SKM-1 (cell line): Measurements from ENCODE around the gene LGALSL.
"Not testable (repeated sequence)": the region's sequence is repeated elsewhere in the genome, so short reads cannot be mapped to it uniquely, and the experiment has no call there.

Experiments used
- DNase-seq: peaks from one replicate; lab custom pipeline; 2025; ENCODE audit not compliant: unreplicated experiment; lab: John Stamatoyannopoulos, UW

The LGALSL gene

DNA sequence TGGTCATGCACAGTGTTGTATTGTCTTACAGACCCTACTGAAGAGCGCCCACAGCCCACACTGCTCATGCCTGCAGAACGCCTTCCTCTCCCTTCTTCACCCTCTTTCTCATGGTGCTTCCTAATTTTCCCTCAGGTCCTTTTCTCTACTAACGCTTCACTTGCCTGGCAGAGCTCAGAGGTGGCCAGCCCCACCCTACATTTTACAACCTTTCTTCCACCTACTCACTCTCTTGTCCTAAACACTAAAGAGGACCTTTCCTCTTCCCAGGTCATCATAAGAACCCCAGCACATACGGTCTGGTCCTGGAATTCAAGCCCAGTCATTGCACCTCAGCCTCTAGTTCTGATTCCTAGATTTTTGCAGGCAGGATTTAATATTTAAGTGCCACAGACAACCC, 11.7 kb upstream of the LGALSL start:
- DNase-seq: no peak

- DNase-seq: no peak
Measured at GRCh38 chr2:64442801-64443429, 11.0 kb upstream of the LGALSL start.

DNA sequence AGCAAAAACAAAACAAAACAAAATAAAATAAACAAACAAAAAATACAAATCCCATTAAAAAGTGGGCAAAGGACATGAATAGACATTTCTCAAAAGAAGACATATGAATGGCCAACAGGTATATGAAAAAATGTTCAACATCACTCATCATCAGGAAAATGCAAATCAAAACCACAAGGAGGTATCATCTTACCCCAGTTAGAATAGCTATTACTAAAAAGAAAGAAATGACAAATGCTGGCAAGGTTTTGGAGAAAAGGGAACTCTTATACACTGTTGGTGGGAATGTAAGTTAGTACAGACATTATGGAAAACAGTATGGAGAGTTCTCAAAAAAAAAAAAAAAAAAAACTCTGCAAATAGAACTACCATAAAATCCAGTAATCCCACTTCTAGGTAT, 8.0 kb upstream of the LGALSL start:
- not testable (repeated sequence) for DNase-seq

DNA sequence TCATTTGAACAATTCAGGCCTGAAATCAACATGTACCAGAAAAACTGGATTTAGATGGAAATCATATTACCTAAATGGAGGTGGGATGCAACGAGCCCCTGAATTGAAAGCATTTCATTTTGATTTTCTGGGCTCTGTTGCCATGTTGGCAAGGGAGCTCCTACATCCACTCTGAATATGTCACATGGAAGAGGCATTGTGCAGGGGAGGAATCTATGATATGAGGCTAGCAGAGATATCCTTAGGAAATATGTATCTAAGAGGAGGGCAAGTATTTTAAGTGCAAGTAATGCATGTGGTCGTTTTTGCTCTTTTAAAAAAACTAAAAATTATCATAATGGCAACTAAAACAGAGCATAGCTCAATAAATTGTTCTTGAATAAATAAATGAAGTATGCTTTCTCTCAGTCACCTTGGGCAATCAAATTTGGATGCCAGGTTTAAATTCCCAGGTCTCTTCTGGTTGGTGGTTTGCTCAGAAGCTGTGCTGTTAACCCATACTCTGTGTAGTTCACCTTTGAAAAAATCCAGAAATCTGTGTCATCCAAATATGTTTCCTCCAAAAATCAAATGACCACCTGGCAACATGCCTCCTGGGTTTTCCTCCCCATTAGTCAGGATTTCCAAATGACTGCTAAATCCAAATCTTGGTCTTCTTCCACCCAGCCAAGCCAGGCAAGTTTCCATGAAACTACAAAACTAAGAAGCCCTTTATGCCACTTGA, 6.5 kb upstream of the LGALSL start:
- DNase-seq: no peak

GRCh38 chr2:64448041-64448426, 5.9 kb upstream of the LGALSL start:
- no peak for DNase-seq

DNA sequence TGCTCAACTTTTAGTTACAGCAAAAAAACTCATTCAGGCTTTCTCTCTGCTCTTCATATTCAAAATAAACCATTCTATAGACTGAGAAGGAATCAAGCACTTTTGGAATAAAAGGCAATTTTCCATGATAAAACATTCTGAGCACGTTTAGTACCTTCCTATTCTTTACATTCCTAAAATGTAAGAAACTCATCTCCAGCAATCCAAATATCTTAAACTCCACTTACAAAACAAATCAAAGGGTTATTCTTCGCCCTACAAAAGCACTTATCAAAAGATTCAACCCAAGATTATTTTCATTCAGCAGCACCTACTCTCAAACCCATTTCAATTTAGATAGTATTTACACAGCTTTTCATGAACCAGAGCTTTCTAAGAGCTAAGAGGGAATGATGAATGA, 2.9 kb upstream of the LGALSL start:
- no peak for DNase-seq

DNA sequence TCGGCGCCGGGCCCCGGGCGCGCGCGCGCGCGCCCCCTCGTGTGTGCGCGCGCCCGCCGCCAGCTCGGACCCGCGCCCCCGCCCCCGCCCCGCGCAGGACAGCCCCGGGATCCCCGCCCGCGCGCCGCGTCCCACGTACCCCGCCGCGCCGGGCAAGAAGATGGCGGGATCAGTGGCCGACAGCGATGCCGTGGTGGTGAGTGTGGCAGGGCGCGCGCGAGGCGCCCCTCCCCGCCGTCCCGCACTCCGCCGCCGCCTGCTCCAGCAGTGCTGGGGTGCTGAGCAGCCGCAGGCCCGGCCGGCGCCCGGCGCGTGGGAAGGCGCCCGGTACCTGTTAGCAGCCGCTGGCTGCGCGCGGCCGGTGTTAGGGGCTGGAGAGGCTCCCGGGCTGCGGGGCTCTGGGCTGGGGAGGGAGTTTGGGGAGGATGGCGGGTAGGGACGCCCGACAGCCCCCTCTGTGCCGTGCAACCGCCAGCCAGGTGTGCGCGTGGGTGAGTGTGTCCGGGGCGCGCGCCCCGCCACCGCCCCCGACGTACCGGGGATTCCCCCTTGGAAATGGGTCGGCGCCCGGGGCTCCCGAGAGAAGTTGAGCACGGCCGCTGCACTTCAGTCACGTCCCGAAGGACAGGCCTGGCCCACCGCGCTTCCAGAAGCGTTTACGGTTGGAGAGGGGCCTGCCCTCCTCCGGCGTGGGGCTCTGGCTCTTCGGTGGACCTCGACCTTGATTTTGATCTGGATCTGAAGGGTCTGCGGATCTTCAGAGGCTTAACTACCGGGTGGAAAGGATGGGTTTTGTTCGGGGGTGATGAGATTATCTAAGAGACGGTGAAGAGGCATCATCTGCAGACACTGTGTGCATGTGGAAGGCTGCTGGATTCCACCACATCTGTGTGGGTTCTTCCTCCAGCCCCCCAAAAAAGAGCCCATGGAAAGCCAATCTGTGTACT, 697 bp downstream of the LGALSL start:
- DNase-seq: no peak

- no peak for DNase-seq
Measured at GRCh38 chr2:64455545-64455944, 1.6 kb downstream of the LGALSL start.

GRCh38 chr2:64456293-64456692, 2.3 kb downstream of the LGALSL start:
- DNase-seq: no peak

GRCh38 chr2:64457524-64457923, 3.6 kb downstream of the LGALSL start:
- DNase-seq: no peak

- DNase-seq: no peak
Measured at GRCh38 chr2:64459575-64459974, 5.6 kb downstream of the LGALSL start.

DNA sequence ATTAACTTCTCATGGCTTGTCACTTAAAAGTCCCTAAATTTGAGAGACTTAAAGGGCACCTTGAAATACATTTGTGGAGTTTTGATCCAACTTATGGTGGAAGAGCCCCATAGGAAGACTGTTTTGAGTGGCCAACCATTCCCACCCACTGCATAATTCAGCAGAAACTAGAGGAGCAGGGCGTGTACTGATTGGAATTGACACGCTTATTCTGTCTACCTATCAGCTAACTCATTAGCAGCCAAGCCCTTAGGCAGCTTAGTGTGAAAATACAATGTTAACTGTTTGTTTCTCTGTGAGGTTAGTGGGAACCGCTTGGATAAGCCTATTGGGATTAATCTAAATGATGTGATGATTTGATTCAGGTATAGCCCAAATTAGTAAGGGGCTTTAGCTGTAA, 6.4 kb downstream of the LGALSL start:
- no peak for DNase-seq

DNA sequence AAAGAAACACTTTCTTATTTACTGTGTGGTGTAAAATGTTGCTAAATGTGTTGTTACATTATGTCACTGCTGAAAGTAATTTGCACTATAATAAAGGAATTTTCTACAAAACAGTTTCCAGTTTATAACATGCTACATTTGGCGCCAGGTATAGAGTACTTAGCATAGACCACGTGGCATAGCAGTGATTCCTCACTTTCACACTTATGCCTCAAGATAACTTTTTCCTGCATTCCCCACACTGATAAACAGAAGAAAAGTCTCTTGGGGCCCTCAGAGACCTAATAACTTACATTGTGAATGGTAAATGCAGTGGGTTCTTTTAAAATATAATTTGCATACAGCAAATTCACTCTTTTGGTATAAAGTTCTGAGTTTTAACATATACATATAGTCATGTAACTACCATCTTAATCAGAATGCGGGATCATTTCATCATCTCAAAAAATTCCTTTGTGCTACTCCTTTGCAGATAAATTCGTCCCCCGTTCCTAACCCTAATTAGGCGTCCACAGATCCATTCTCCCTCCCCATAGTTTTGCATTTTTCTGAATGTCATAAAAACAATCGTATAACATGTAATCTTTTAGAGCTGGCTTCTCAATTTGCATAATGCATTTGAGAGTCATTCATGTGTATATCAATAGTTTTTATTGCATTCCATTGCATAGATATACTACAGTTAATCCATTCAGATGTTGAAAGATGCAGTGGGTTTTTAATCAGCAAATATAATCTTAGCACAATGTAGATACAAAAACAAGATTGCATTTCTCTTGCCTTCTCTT, 7.5 kb downstream of the LGALSL start:
- no peak for DNase-seq

DNA sequence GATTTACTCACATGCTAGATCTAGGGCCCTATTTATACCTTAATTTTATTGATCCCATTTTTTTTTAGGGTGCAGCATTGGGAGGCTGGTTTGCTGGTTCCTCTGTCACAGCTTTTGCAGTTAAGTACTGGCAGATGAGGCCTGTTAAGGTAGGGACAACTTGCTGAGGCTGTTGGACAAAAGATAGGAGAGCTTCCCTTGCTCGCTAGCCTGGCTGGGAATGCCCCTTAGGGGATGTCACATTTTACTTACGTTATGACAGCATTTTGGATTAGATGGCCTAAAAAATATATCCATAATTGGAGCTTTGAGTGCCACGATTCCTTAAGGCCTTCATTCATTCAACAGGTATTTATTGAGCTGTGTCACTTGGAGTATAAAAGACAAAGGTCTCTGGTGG, 8.2 kb downstream of the LGALSL start:
- no peak for DNase-seq

- DNase-seq: no peak
Measured at GRCh38 chr2:64462940-64463700, 9.2 kb downstream of the LGALSL start.

- DNase-seq: no peak
Measured at GRCh38 chr2:64463781-64464180, 9.8 kb downstream of the LGALSL start.

- DNase-seq: no peak
Measured at GRCh38 chr2:64466478-64467085, 12.6 kb downstream of the LGALSL start.

DNA sequence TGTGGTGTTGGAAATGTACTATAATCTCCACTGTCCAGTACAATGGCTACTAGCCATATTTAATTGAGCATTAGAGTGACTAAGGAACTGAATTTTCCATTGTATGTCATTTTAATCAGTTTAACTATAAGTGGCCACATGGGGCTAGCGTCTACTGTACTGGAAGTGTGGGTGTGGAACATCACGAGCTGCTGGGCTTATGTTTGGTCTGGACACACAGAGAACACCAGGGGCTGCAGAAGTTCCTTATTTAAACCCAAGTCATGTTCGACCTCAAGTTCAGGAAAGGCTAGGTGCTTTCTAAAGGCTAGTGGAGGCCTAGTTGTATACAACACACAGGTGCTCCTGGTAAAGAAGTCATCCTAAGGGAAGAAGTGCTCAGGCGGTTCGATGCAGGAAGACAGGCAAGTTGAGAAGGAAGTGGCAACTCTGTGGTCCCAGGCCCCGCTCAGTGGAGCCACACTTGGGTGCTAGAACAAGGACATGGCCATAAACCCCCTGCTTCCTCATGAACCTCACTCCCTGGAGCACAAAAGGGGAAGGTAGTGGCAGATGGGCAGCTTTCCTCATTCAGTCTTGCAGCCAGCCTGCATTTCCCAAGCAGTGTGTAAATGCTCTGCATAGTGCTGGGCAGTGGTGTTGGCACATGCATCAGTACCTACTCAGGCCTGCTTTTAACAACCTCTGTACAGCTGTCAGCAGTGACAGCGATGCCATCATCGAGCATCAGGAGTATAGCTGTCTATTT, 13.3 kb downstream of the LGALSL start:
- DNase-seq: peak; percentile 89

DNA sequence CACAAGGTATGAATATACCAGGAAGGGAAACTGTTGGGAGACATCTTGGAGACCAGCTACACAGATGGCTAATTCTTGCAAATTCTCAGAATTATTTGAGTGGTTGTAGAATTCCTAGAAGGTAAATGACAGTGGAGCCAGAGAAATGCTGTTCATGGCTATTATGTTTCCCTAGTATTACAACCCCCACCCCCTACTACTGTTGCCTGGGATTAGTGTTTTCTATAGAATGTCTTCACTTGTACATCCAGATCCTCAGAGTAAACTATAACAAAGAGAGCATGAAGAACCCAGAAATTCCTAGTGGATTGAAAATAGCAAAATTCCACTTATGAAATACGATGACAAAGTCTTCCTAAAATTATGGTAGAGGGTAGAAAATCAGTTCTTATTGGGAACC, 15.3 kb downstream of the LGALSL start:
- DNase-seq: no peak
